Measurements from ENCODE around the gene ZNF780A. TPM values are rescaled to one million over a fixed set of nuclear protein-coding genes. Genes with fewer than 3 reads are reported as not detected.
"Not testable (repeated sequence)": the region's sequence is repeated elsewhere in the genome, so short reads cannot be mapped to it uniquely, and the experiment has no call there.

The ZNF780A gene
- total RNA-seq, 4 donors from 2014 or later = 1.0 to 8.0 (median 5.4) TPM

GRCh38 chr19:40133491-40133890, 42.7 kb upstream of the ZNF780A start:
- Histone ChIP-seq H3K36me3 (no peaks in the 10 kb centered on the region), H3K27me3 (peaks cover 0 to 21% (median 12%) of the 10 kb centered on the region in 3 donors), H3K4me1 (no peaks in the 10 kb centered on the region), H3K27ac (no peak overlapping the region), H3K9me3 (no peaks in the 10 kb centered on the region), H3K4me3 (no peak overlapping the region)
- no peak for TF ChIP-seq POLR2A (IDR thresholded peaks at IDR 0.05)
- TF ChIP-seq CTCF (IDR thresholded peaks at IDR 0.05 in 4 of 5, conservative IDR thresholded peaks at IDR 0.05 in 1 of 5) = no peak
- DNase-seq (no peak), ATAC-seq (no peak)
- intact Hi-C loops (cut with DNase I; ENCODE audit: low total_unique reads) (no loop called here), in situ Hi-C loops (cut with MboI; ENCODE audit: low sequenced_read_pairs in 4 of 4) (loop anchor here in 3 of 4 donors (10.0 to 25.0 kb wide), 2 partner anchors 91 to 504 kb away; partner anchors contain the start of gene CCNP (in 2 of the 3))

GRCh38 chr19:40130013-40130412, 39.3 kb upstream of the ZNF780A start:
- intact Hi-C loops (cut with DNase I; ENCODE audit: low total_unique reads) = no loop called here
- no peaks in the 10 kb centered on the region for H3K9me3 ChIP-seq
- in situ Hi-C loops (cut with MboI; ENCODE audit: low sequenced_read_pairs in 4 of 4) = loop anchor here in 3 of 4 donors (10.0 to 25.0 kb wide), 2 partner anchors 95 to 507 kb away; partner anchors contain the start of gene CCNP (in 2 of the 3)
- TF ChIP-seq CTCF (IDR thresholded peaks at IDR 0.05 in 4 of 5, conservative IDR thresholded peaks at IDR 0.05 in 1 of 5) (no peak), POLR2A (IDR thresholded peaks at IDR 0.05) (no peak)
- H3K36me3 ChIP-seq = no peaks in the 10 kb centered on the region
- ATAC-seq = no peak
- H3K4me1 ChIP-seq = no peaks in the 10 kb centered on the region
- DNase-seq = no peak
- peaks cover 0 to 19% (median 5%) of the 10 kb centered on the region in 3 donors for H3K27me3 ChIP-seq
- no peak overlapping the region for H3K4me3 ChIP-seq
- H3K27ac ChIP-seq = no peak overlapping the region

- H3K9me3 ChIP-seq = no peaks in the 10 kb centered on the region
- peaks cover 0 to 19% (median 5%) of the 10 kb centered on the region in 3 donors for H3K27me3 ChIP-seq
- no peak overlapping the region for H3K4me3 ChIP-seq
- no peak for DNase-seq
- in situ Hi-C loops (cut with MboI; ENCODE audit: low sequenced_read_pairs in 4 of 4) (loop anchor here in 1 of 4 donors (25.0 kb wide), 1 partner anchor 508 kb away; no protein-coding TSS in a partner anchor), intact Hi-C loops (cut with DNase I; ENCODE audit: low total_unique reads) (no loop called here)
- no peak overlapping the region for H3K27ac ChIP-seq
- H3K4me1 ChIP-seq = no peaks in the 10 kb centered on the region
- no peak for TF ChIP-seq POLR2A (IDR thresholded peaks at IDR 0.05)
- no peak for TF ChIP-seq CTCF (IDR thresholded peaks at IDR 0.05 in 4 of 5, conservative IDR thresholded peaks at IDR 0.05 in 1 of 5)
- no peaks in the 10 kb centered on the region for H3K36me3 ChIP-seq
- no peak for ATAC-seq
Observed at GRCh38 chr19:40129425-40129824, 38.7 kb upstream of the ZNF780A start.

- TF ChIP-seq POLR2A (IDR thresholded peaks at IDR 0.05) = no peak
- no peak for TF ChIP-seq CTCF (IDR thresholded peaks at IDR 0.05 in 4 of 5, conservative IDR thresholded peaks at IDR 0.05 in 1 of 5)
- no peak overlapping the region for H3K4me3 ChIP-seq
- H3K36me3 ChIP-seq = no peaks in the 10 kb centered on the region
- DNase-seq = no peak
- H3K27me3 ChIP-seq = peaks cover 0 to 19% (median 5%) of the 10 kb centered on the region in 3 donors
- in situ Hi-C loops (cut with MboI; ENCODE audit: low sequenced_read_pairs in 4 of 4) = loop anchor here in 1 of 4 donors (25.0 kb wide), 1 partner anchor 508 kb away; no protein-coding TSS in a partner anchor
- H3K9me3 ChIP-seq = no peaks in the 10 kb centered on the region
- H3K4me1 ChIP-seq = no peaks in the 10 kb centered on the region
- ATAC-seq = no peak
- intact Hi-C loops (cut with DNase I; ENCODE audit: low total_unique reads) = no loop called here
- H3K27ac ChIP-seq = no peak overlapping the region
Observed at GRCh38 chr19:40128991-40129390, 38.2 kb upstream of the ZNF780A start.

GRCh38 chr19:40119380-40119779, 28.6 kb upstream of the ZNF780A start:
- H3K4me1 ChIP-seq = no peaks in the 10 kb centered on the region
- H3K27ac ChIP-seq = no peak overlapping the region
- H3K4me3 ChIP-seq = no peak overlapping the region
- H3K36me3 ChIP-seq = no peaks in the 10 kb centered on the region
- H3K9me3 ChIP-seq = no peaks in the 10 kb centered on the region
- intact Hi-C loops (cut with DNase I; ENCODE audit: low total_unique reads) = no loop called here
- DNase-seq (no peak), ATAC-seq (no peak)
- H3K27me3 ChIP-seq = no peaks in the 10 kb centered on the region
- TF ChIP-seq POLR2A (IDR thresholded peaks at IDR 0.05) (no peak), CTCF (IDR thresholded peaks at IDR 0.05 in 4 of 5, conservative IDR thresholded peaks at IDR 0.05 in 1 of 5) (no peak)
- in situ Hi-C loops (cut with MboI; ENCODE audit: low sequenced_read_pairs in 4 of 4) = no loop called here

GRCh38 chr19:40118638-40119037, 27.9 kb upstream of the ZNF780A start:
- H3K27me3 ChIP-seq; H3K36me3 ChIP-seq; H3K9me3 ChIP-seq; intact Hi-C loops (cut with DNase I; ENCODE audit: low total_unique reads); DNase-seq; ATAC-seq; in situ Hi-C loops (cut with MboI; ENCODE audit: low sequenced_read_pairs in 4 of 4); H3K4me3 ChIP-seq; H3K27ac ChIP-seq; H3K4me1 ChIP-seq: not testable (repeated sequence)

Data from gastrocnemius medialis (tissue), 4 donors.